HT1080 (cell line): ENCODE data around the gene TMEM121. TPM values are rescaled to one million over a fixed set of nuclear protein-coding genes. Genes with fewer than 3 reads are reported as not detected.

Experiments
- DNase-seq: peaks from one replicate; pipeline ENCODE4 v3.0.0-alpha.2; 2015; ENCODE audit warnings: low read depth
- polyA plus RNA-seq, 2 experiments: library from polyadenylated mRNA; depleted of rRNA; stranded (reverse); fragments of >200 nt; gene quantifications; 2 replicates each; pipeline ENCODE4 v1.2.3, GENCODE V29; 2015
- total RNA-seq: library from RNA; depleted of rRNA; stranded (reverse); fragments of >200 nt; shearing (Covaris generic); gene quantifications from 2 replicates; pipeline ENCODE4 v1.2.3, GENCODE V29; 2014; rRNA removed

Gene TMEM121
- 3.5 and 4.4 TPM in 2 replicates for total RNA-seq
- polyA plus RNA-seq (2015; cell fraction: cytosol; rRNA removed), result 6.0 and 8.7 TPM in 2 replicates
- 2.9 and 4.9 TPM in 2 replicates for polyA plus RNA-seq (2015; cell fraction: nucleus; rRNA removed)

GRCh38 chr14:105525861-105526775, at the start of gene TMEM121:
TMEM121 (plus strand) TSS chr14:105526583; CDS start chr14:105528835, 2,252 bp downstream.
- DNase-seq, result no peak

- no peak for DNase-seq
Observed at GRCh38 chr14:105476831-105477659, 49.3 kb upstream of the TMEM121 start.

- DNase-seq, result no peak
Observed at GRCh38 chr14:105477660-105478397, 48.6 kb upstream of the TMEM121 start.

DNA sequence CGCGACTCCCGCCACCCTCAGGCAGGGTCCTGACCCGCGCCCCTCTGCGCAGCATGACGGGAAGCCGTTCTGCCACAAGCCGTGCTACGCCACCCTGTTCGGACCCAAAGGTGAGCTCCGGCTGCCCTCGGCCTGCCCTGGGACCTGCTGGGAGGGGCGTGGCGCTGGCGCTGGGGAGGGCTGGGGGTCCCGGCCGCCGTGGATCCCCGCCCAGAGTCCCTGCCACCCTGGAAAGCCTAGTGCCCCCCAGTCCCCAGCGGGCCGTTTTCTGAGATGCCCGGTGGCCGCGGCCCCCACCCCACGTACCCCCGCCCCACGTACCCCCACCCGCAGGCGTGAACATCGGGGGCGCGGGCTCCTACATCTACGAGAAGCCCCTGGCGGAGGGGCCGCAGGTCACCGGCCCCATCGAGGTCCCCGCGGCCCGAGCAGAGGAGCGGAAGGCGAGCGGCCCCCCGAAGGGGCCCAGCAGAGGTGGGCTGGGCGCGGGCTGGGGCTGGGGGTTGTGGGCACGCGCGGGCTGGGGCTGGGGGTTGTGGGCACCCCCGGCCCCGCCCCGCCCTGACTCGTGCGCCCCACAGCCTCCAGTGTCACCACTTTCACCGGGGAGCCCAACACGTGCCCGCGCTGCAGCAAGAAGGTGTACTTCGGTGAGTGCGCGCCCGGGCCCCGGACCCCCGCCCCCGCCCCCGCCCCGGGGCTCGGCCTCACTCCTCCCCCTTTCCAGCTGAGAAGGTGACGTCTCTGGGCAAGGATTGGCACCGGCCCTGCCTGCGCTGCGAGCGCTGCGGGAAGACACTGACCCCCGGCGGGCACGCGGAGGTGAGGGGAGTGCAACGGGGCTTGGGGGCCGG, 47.8 kb upstream of the TMEM121 start:
- no peak for DNase-seq

DNA sequence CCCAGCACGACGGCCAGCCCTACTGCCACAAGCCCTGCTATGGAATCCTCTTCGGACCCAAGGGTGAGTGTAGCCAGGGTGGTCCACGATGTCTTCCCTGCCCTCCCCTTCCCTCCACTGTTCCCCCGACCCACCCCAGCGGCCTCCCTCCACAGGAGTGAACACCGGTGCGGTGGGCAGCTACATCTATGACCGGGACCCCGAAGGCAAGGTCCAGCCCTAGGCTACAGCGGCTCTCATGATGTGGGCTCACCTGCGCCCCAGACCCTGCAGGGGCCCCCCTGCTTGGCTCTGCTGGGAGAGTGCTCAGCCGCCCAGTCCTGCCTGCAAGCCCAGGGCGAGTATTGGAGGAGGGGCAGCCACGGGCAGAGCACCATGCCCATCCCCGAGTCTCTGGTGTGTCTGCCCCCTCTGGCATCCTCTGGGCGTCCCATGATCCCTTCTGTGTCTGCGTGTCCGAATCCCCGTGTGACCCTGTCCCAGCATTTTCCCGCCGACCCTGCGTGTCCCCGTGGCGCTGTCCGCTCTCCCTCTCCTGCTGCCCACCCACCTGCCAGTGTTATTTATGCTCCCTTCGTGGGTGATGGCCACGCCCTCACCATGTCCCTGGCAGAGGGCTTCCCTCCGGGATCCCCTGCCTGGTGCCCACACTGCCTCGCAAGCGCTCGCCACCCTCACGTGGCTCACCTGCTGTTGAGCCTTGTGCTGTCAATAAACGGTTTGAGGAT, 46.8 kb upstream of the TMEM121 start:
- no peak for DNase-seq

GRCh38 chr14:105480199-105480746, 46.1 kb upstream of the TMEM121 start:
- no peak for DNase-seq

GRCh38 chr14:105480807-105481801, 45.3 kb upstream of the TMEM121 start:
- peak; percentile 88 for DNase-seq

DNA sequence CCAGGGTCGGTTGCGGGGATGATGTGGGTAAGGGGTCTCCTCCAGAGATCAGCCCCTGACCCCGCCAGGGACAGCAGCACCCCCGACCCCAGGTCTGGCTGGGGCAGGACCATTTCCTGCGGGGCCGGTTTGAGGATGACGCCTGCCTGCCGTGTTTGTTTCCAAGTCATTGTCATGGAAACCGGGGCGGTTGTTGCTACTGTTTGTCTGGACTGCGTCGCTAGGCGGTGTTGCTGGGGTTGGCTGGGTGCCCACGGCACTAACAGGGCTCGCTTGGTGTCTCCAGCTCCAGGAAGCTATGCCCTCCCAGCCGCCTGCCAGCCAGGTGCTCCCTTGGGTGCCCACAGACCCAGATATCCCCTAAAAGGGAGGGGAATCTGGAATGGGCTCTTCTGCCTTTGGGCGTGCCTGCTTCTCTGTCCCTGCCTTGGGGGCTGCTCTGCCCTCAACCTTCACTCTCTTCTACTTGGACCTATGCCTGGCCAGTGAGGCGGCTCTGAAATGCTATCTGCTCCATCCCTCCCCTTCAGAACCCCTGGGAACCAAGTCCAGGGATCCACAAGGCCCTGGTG, 44.4 kb upstream of the TMEM121 start:
- DNase-seq, result peak; percentile 96

- DNase-seq, result no peak
Observed at GRCh38 chr14:105482486-105483110, 43.8 kb upstream of the TMEM121 start.

DNA sequence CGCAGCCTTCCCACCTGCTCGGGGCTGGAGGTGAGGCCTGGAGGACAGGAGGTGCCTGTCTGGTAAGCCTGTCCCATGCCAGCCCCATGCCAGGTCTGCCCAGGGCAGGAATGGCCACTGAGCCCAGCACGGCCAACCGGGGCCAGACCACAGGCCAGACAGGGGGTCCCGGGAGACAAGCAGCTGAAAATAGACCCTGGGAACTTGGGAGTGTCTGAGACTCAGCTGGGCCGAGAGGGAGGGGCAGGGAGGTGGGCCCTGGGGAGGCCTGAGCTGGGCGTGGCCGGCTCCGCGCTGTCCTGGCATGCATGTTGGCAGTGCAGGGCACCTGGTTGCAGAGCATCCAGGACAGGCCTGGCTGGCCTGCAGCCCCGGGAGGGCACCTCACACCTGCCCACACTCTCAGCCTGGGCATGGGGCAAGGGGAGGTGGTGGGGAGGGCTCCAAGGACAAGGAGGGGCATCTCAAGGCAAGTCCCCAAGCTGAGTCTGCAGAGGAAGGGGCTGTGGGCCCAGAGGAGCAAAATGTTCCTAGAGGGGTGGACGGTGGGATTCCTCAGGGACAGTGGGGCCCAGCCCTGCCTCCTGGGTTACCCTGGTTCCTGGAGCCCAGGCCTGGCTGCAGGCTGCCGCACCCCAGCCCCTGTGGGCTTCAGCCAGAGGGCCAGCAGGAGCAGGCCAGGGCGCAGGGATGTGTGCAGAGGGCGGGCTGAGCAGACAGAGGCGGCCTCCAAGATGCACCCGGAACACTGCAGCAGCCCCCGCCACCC, 42.9 kb upstream of the TMEM121 start:
- DNase-seq, result no peak

- DNase-seq, result no peak
Observed at GRCh38 chr14:105484069-105484996, 42.0 kb upstream of the TMEM121 start.

- no peak for DNase-seq
Observed at GRCh38 chr14:105484997-105485393, 41.4 kb upstream of the TMEM121 start.

- no peak for DNase-seq
Observed at GRCh38 chr14:105485739-105486162, 40.6 kb upstream of the TMEM121 start.

DNA sequence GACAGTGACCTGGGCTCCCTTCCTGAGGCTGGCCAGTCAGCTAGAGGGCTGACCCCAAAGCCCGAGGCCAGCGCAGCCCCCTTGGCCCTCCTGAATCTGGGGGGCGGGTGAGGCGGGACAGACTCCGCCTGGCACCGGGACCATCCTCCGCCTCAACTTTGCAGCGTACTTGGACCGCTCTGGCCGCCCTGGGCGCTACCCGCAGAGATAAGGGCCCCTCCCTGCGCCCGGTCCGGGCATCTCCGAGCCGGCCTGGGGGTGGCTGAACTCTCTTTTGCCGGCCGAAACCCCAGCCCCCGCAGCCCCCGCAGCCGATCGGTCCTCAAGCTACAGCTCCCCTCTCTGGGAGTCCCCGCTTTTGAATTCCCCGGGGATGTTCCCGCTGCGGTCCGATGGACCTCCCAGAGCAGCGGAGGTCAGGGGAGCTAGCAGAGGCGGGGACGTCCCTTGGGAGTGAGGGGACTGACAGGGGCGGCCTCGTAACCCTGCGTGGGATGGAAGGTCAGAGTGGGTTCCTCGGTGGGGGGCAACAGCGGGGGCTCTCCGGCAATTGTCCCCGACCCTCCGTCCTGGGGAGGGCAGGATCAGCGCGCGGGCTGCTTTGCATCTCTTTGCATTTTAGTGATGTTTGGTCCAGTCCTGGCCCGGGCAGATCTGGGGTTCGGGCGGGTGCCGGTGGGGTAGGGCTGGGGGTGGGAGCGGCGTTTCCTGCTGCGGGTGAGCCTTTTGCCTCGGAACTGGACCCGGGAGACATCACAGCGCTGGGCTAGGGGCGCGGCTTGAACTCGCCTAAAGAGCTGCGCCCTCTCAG, 40.0 kb upstream of the TMEM121 start, which contains the start of gene CRIP1:
CRIP1 (plus strand) TSS at position 724 of the 811 bp plus-strand sequence. CDS start 374 bp downstream, outside the sequence.
- no peak for DNase-seq
